Gastrocnemius medialis (tissue), 4 donors: ENCODE results near the gene LDLRAD4. TPM values are rescaled to one million over a fixed set of nuclear protein-coding genes. Genes with fewer than 3 reads are reported as not detected.

ENCODE experiments used
- ATAC-seq, 2 donors: fragments of 150-250 bp; one replicate each; pipeline ENCODE4 v1.9.1; 2016
- DNase-seq, 2 donors: peaks; one replicate each; pipeline ENCODE4 v3.0.0-alpha.2; 2019
- H3K27ac ChIP-seq, 4 donors: fragments of 200-600 bp; sonication (generic); 1 replicate in 1 of 4; 2 replicates in 3 of 4; pipeline ENCODE4 v1.5.1; 2016 to 2018; ENCODE audit warnings: mild to moderate bottlenecking in 2 of 4, moderate library complexity in 1 of 4
- H3K27me3 ChIP-seq, 3 donors: fragments of 200-600 bp; sonication (generic) in 2 of 3; 1 replicate in 1 of 3; 2 replicates in 2 of 3; pipeline versions ENCODE4 v1.5.1 to v1.6.0; 2016 to 2019; ENCODE audit warnings: mild to moderate bottlenecking in 1 of 3, moderate library complexity in 1 of 3
- H3K36me3 ChIP-seq, 2 donors: fragments of 200-600 bp; sonication (generic) in 1 of 2; one replicate each; pipeline ENCODE4 v1.5.1; 2017 to 2018
- H3K4me1 ChIP-seq, 2 donors: fragments of 200-600 bp; sonication (generic) in 1 of 2; one replicate each; pipeline ENCODE4 v1.5.1; 2016 to 2017; ENCODE audit warnings: mild to moderate bottlenecking in 2 of 2
- H3K4me3 ChIP-seq, 4 donors: fragments of 200-600 bp; sonication (generic) in 3 of 4; 1 replicate in 1 of 4; 2 replicates in 3 of 4; pipeline ENCODE4 v1.5.1; 2016 to 2019; ENCODE audit warnings: mild to moderate bottlenecking in 2 of 4
- H3K9me3 ChIP-seq, 3 donors: fragments of 200-600 bp; sonication (generic) in 2 of 3; 1 replicate in 1 of 3; 2 replicates in 2 of 3; pipeline ENCODE4 v1.5.1; 2016 to 2019
- POLR2A ChIP-seq, 2 donors: fragments of 450-650 bp; IDR thresholded peaks; one replicate each; pipeline ENCODE4 v1.6.1; 2017; ENCODE audit warnings: antibody characterized with exemption in 2 of 2, mild to moderate bottlenecking in 2 of 2, moderate library complexity in 2 of 2
- in situ Hi-C, 4 donors: fragments of 200-750 bp; cut with MboI; loops; one replicate each; pipeline versions ENCODE4 v1.15.0 to v1.8.0; 2017; ENCODE audit warnings: low sequenced_read_pairs in 4 of 4
- intact Hi-C: fragments of 100-400 bp; cut with DNase I; formaldehyde crosslinking; loops from one replicate; pipeline ENCODE4 v1.15.1; 2023; ENCODE audit warnings: low total_unique reads
- total RNA-seq, 4 donors: library from RNA; depleted of rRNA; stranded (reverse); fragments of >200 nt; gene quantifications; one replicate each; pipeline versions ENCODE4 v1.1.0 to v1.2.3, GENCODE V29; 2016
- TF ChIP-seq, protein P1 (sequence below), 5 experiments: fragments of 450-650 bp in 3 of 5; fragments of 200-600 bp in 2 of 5; sonication (generic) in 2 of 5; IDR thresholded peaks in 4 of 5; conservative IDR thresholded peaks in 1 of 5; 1 replicate in 4 of 5; 2 replicates in 1 of 5; pipeline ENCODE4 v1.5.1; 2016 to 2019; ENCODE audit warnings: antibody characterized with exemption in 5 of 5, mild to moderate bottlenecking in 3 of 5, moderate library complexity in 3 of 5

LDLRAD4 gene
- total RNA-seq, 4 donors from 2014 or later, result 3.9 to 11.1 (median 6.5) TPM

DNA sequence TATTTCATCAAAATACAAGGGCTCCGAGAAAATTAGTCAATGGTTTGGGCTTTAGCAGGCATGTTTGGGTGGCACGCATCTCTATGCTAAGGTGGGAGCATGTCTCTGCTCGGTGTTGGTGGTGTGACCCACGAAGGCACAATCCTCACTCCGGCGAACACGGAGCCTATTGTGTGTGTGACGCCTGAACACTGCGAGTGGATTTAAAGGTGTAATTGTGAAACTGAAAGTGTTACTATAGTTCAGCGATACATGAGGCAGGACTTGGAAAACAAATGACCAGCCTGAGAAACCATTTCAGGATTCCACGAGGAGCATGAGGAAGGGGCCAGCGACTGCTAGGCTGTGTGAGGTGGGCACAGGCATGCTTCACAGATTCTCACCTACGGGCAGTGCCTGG is 41.7 kb upstream of the LDLRAD4 start:
- no peak for DNase-seq
- TF ChIP-seq, protein P1, sequence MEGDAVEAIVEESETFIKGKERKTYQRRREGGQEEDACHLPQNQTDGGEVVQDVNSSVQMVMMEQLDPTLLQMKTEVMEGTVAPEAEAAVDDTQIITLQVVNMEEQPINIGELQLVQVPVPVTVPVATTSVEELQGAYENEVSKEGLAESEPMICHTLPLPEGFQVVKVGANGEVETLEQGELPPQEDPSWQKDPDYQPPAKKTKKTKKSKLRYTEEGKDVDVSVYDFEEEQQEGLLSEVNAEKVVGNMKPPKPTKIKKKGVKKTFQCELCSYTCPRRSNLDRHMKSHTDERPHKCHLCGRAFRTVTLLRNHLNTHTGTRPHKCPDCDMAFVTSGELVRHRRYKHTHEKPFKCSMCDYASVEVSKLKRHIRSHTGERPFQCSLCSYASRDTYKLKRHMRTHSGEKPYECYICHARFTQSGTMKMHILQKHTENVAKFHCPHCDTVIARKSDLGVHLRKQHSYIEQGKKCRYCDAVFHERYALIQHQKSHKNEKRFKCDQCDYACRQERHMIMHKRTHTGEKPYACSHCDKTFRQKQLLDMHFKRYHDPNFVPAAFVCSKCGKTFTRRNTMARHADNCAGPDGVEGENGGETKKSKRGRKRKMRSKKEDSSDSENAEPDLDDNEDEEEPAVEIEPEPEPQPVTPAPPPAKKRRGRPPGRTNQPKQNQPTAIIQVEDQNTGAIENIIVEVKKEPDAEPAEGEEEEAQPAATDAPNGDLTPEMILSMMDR (IDR thresholded peaks at IDR 0.05 in 4 of 5, conservative IDR thresholded peaks at IDR 0.05 in 1 of 5), result no peak
- no peak for TF ChIP-seq POLR2A (IDR thresholded peaks at IDR 0.05)
- Histone ChIP-seq H3K27ac (no peak overlapping the region), H3K27me3 (no peaks in the 10 kb centered on the region), H3K4me3 (no peak overlapping the region), H3K9me3 (no peaks in the 10 kb centered on the region), H3K4me1 (no peaks in the 10 kb centered on the region), H3K36me3 (no peaks in the 10 kb centered on the region)
- in situ Hi-C loops, result no loop called here
- ATAC-seq, result no peak
- intact Hi-C loops, result no loop called here

DNA sequence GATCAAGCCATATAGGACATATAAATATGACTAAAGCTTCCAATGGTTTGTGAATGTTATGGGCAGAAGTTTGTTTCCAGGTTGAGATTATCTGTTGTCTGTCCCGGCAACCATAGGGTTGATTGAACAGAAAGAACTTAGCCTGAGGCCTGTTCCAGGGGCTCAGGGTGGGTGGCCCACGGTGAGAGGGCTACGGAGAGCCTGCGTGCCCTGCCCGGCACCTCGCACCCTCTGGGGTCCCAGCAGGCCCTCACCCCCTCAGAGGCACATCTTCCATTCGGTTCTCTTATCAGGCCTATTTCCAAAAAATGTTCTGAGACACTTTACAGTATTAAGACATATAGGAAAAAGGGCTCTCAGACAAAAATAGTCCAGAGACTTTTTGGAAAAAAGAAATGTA is 40.4 kb upstream of the LDLRAD4 start:
- H3K27me3 ChIP-seq, result no peaks in the 10 kb centered on the region
- no peak overlapping the region for H3K4me3 ChIP-seq
- no peak overlapping the region for H3K27ac ChIP-seq
- DNase-seq (no peak), ATAC-seq (no peak)
- no peaks in the 10 kb centered on the region for H3K36me3 ChIP-seq
- no peaks in the 10 kb centered on the region for H3K9me3 ChIP-seq
- in situ Hi-C loops (no loop called here), intact Hi-C loops (no loop called here)
- TF ChIP-seq, protein P1 (IDR thresholded peaks at IDR 0.05 in 4 of 5, conservative IDR thresholded peaks at IDR 0.05 in 1 of 5), result no peak
- no peak for TF ChIP-seq POLR2A (IDR thresholded peaks at IDR 0.05)
- no peaks in the 10 kb centered on the region for H3K4me1 ChIP-seq

DNA sequence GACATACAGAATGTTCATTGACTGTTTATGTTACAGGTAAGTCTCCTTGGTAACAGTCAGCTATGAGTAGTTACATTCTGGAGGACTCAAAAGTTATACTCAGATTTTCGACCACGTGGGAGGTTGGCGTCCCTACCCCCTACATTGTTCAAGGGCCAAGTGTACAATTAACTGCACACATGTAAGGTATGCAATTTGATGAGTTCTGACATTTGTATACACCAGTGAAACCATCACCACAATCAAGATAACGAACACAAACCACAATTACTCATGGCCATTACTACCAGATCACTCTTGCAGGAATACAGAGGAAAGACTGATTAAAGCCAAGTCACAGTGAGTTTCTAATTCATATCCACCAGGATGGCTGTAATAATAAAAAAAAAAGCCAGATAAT is 39.6 kb upstream of the LDLRAD4 start:
- no peak overlapping the region for H3K27ac ChIP-seq
- intact Hi-C loops (no loop called here), in situ Hi-C loops (no loop called here)
- H3K36me3 ChIP-seq, result no peaks in the 10 kb centered on the region
- H3K4me3 ChIP-seq, result no peak overlapping the region
- TF ChIP-seq, protein P1 (IDR thresholded peaks at IDR 0.05 in 4 of 5, conservative IDR thresholded peaks at IDR 0.05 in 1 of 5), result no peak
- TF ChIP-seq POLR2A (IDR thresholded peaks at IDR 0.05), result no peak
- no peaks in the 10 kb centered on the region for H3K27me3 ChIP-seq
- no peak for ATAC-seq
- no peaks in the 10 kb centered on the region for H3K9me3 ChIP-seq
- no peak for DNase-seq
- no peaks in the 10 kb centered on the region for H3K4me1 ChIP-seq

DNA sequence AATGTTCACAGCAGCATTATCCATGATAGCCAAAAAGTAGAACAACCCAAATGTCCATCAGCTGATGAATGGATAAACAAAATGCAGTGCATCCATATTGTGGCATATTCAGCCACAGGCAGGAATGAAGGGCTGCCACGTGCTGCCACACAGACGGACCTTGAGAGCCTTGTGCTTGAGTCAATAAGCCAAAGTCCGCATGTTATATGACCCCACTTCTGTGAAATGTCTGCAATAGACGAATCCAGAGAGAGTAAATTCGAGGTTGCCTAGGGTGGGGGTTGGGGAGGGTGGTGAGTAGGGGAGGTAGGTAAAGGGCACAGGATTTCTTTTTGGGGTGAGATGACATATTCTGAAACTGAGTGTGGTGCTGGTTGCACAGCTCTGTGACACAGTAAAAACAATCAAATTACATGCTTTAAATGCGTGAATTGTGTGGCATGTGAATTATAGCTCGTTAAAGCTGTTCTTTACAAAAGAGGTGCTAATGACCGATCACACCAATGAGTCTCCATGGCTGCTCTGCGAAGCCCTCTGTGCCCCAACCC is 38.9 kb upstream of the LDLRAD4 start:
- DNase-seq, result no peak

More for the DNA sequence above, 38.9 kb upstream of the LDLRAD4 start:
- Histone ChIP-seq H3K4me3 (no peak overlapping the region), H3K9me3 (no peaks in the 10 kb centered on the region), H3K27ac (no peak overlapping the region), H3K4me1 (no peaks in the 10 kb centered on the region), H3K27me3 (no peaks in the 10 kb centered on the region), H3K36me3 (no peaks in the 10 kb centered on the region)
- in situ Hi-C loops (no loop called here), intact Hi-C loops (no loop called here)
- no peak for ATAC-seq
- TF ChIP-seq, protein P1 (IDR thresholded peaks at IDR 0.05 in 4 of 5, conservative IDR thresholded peaks at IDR 0.05 in 1 of 5), result no peak
- no peak for TF ChIP-seq POLR2A (IDR thresholded peaks at IDR 0.05)
